NCI-H2107 treated with DMSO at 0.1 percent for 48 hours (cell line): ENCODE measurements around the gene ENPP7.

Experiments
- DNase-seq: peaks from one replicate; lab custom pipeline; 2025; ENCODE audit not compliant: unreplicated experiment; lab: John Stamatoyannopoulos, UW

The ENPP7 gene, protein sequence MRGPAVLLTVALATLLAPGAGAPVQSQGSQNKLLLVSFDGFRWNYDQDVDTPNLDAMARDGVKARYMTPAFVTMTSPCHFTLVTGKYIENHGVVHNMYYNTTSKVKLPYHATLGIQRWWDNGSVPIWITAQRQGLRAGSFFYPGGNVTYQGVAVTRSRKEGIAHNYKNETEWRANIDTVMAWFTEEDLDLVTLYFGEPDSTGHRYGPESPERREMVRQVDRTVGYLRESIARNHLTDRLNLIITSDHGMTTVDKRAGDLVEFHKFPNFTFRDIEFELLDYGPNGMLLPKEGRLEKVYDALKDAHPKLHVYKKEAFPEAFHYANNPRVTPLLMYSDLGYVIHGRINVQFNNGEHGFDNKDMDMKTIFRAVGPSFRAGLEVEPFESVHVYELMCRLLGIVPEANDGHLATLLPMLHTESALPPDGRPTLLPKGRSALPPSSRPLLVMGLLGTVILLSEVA

DNA sequence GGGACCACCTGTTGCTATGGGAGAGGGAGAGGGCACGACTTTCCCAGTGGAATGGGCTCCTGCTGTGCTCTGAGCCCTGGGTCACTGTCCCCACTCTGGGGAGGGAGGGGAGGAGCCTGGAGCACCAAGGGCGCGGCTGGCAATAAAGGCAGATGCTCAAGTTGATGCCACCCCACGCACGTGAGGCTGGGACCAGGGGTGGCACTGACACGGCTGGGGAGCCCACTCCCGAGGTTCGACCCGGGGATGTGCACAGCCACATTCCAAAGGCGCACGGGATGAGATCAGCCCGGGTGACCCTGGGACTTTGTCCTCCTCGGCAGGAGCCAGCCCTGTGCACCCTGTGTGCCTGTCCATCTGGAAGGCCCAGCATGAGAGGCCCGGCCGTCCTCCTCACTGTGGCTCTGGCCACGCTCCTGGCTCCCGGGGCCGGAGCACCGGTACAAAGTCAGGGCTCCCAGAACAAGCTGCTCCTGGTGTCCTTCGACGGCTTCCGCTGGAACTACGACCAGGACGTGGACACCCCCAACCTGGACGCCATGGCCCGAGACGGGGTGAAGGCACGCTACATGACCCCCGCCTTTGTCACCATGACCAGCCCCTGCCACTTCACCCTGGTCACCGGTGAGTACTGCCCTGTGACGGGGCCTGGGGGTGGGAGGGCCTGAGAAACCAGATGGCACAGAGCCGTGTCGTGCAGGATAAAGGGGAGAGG is at the start of gene ENPP7:
Gene ENPP7 (plus strand): TSS at position 175 of the 715 bp plus-strand sequence. CDS start 197 bp downstream, at position 372.
- DNase-seq, result no peak

DNA sequence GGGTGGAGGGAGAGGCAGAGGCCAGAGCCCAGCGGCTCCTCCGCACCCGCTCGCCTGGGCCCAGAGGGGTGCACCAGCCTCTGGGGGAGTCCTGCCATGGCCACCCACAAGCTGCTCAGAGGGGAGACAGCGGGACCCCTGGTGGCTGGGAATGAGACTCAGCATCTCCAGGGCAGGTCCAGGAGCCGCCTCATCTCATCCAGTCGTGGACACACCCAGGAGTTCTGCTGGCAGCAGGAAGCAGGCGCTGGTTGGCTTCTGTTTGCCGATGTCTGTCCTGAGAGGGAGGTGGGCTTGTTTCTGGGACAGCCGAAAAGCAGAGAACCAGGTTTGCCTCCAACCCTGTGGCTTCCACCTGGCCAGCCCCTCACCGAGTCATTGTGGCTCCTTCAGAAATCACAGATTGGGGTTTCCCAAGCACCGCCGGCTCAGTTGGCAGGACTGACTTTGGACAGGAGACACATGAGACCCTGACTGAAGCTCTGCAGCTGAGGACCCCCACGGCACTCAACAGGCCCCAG is 49.6 kb upstream of the ENPP7 start:
- no peak for DNase-seq

DNA sequence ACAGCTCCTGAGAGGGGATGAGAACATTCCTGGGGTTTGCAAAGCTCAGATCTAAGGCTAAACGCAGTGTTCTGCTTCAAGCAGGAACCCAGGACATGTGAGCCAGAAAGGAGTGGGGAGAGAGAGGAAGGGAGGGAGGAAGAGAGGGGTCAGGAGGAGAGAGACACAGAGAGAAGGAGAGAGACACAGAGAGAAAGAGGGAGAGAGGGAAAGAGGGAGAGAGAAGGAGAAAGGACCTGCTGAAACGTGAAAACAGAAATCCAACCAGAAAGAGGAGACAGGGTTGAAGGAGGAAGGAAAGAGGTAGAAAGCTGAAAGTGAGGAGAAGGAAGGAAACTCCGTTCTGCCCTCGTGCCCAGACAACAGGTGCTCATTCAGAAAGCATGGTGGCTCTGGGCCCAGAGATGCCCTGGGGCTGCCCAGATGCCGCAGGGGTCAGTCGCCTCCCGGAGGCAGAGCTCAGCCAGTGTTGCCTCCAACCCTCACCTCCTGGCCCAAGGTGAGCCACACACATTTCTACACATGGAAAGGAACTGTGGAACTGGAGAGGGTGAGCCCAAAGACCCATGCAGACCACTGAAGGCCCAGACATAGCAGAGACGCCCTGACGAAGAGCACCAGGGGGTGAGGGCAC is 49.0 kb upstream of the ENPP7 start:
- DNase-seq, result no peak

DNA sequence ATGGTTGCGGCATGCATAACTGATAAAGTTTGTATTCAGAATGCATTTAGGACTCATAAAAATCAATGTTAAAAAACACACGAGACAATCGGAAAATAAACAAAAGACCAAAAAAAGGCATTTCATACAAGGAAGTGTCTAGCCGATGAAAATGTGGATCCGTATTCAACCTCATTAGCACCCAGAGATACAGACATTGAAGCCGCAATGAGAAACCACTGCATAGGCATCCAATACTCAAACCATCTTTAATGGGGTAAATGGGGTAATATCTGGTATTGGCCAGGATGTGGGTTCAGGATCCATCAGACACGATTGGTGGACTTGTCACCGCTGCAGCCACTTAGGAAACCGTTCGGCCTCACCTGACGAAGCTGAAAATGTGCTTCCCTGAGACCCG is 47.4 kb upstream of the ENPP7 start:
- no peak for DNase-seq

DNA sequence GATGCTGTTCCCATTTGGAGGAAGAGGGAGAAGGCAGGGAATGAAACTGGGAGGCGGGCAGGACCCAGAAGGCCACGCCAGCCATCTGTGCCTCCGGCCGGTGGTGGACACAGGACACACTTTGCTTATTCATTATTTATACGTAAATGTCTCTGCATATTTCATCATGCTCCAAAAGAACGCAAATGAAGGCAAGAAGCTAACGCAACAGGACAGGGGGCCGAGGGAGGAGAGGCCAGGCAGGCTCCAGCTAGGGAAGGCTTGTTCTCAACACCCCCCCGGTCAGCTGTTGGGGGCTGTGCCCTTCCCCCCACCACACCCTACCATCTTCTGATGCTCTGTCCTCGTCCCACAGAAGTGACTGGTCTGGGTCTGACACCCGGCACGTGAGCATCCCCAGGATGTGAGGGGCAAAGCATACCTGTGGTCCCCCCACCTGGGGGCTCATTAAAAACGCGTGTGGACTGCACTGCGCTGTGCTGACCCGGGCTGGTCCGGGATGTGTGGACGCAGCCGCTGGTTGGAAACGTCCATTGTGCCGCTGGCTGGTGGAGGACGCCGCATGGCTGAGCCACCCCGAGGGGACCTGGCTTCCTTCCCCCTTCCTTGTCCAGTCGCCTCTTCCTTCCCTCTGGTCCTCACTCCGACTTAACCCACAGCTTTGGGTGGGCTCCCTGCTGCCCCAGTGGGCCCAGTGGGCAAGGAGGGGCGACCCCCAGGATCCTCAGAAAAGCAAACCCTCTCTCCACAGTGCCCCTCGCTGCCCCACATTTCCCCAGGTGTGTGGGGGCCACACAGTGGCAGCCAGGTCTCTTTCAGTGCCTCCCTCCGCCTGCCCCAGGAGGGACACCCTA is 46.4 kb upstream of the ENPP7 start:
- DNase-seq, result no peak

DNA sequence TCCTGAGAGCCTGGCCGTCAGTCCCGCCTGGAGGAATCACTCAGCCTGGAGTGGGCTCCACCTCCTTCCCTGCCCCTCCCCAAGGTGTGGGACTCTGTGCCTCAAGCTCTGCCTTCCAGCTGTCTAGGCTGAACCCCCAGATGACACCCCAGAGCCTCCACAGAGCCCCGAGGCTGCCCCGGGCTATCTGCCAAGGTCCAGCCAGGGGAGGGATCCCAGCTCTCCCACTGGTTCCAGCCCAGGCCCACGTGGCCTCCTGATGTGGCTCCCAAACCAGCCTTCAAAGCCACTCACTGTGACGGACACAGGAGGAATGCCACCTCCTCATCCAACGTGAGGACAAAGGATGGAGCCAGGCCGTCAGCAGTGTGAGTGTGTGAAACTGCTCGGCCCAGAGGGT is 45.6 kb upstream of the ENPP7 start:
- DNase-seq, result no peak

DNA sequence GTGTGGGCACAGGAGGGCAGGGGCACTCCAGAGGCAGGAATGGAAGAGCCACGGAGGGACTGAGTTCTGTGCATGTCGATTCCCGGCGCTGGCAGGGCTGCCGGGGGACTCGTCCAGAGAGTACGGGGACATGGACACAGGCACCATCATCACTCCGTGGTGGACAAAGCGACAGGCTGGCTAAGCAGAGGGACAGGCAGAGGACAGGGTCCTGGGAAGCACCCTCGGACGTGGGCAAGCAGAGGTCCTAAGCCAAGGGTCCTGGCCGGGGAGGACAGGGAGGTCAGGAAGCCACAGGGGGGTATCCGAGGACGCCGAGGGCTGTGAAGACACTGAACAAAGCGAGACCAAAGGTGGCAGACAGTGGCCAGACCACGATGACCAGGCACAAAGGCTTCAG is 44.3 kb upstream of the ENPP7 start:
- DNase-seq, result no peak

DNA sequence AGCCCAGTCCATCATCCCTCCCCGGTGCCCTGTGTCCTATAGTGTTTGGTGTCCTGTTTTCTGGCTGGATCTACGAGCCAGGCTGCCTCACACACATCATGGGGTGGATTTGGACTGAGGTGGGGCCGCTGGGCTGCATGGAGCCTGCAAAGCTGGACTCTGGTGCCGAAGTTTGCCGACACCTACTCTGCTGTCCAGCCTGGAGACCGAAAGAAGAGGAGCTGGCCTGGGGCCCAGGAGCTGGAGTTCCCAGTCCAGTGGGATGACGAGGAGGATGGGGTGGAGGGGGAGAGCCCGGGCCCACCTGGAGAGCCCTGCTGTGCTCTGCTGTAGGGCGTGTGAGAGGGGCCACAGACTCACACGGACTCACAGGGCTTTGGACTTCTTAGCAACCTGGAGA is 40.3 kb upstream of the ENPP7 start:
- DNase-seq, result no peak

DNA sequence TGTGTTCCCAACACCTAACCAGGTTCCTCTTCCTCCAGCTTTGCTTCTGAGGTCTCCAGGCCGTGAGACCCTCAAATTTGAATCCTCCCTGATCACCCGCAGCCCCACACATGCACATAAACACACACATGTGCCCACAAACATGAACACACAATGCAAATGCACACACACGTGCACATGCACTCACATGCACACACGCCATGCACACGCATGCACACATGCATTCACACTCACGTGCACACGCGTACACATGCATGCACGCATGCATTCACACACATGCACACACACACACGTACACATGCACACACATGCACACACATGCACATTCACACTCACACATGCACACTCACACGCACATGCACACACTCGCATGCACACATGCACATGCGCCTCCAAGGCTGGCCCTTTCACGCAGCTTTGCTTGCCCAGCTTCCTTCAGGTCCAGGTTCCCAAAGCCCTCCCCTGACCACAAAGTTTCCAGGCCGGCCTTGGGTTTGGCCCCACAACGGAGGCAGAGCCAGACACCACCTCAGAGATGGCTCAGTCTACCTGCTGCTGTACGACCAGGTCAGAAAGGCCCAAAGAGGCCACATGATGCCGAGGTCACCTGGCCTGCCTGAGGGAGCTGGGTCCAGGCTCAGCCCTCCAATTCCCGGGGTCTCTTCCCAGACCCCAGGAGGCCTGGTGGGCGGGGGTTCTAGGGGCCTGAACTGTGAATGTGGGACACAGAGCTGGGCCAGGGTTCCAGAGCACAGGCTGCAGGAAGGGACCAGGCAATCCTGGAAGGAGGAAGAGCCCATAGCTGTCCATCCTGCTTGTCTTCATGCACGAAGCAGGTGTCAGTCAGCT is 39.5 kb upstream of the ENPP7 start:
- DNase-seq, result no peak

DNA sequence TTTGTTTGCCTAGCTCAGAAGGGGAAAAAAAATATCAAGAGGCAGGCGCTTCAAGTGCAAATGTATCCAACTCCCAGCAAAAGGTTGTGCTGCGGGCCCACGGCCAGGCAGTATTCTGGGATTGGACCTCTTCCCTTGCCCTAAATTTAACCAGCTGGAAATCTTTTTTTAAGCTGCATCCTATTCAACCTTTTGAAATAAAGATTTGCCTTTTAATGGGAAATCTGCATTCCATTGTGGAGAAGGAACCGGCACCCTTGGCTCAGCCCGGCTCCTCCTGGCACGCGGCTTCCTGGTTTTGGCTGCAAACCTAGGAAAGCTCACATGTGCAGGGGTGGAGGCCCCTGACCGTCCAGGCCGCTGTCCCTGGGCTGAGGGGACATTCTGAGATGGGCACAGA is 38.8 kb upstream of the ENPP7 start:
- DNase-seq, result no peak

DNA sequence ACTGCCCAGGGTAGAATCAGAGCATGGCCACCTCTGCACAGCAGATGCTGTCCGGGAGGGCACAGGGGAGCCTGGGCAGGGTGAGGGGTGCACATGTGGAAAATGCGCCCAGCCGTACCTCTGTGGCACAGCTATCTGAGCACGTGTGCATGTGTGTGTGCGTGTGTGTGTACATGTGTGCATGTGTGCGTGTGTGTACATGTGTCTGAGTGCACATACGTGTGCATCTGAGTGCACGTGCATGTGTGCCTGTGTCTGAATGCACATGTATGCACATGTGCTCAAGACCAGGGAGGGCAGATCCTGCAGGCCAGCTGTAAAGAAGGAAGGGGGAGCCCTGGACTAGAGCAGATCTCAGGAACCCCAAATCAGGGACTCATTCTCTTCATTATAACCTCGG is 37.3 kb upstream of the ENPP7 start:
- no peak for DNase-seq

DNA sequence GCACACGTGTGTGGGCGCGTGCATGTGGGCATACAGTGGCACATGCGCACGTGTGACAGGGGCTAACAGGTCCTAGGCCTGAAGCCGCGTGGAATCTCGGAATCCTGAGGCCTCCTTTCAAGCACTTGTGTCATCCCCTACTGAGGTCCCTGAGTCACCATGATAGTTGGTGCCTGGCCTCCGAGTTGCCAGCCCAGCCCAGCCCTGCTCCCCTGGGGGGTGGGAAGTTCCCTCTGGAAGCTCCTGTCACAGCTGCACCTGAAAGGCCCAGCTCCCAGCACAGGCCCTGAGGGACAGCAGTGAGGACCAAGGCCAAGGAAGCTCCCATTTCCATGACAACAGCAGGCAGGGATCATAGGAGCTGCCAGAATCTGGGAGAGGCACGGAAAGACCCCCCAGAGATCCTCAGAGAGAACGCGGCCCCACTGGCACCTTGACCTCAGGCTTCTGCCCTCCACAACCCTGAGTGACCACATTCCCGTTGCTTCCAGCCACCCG is 35.4 kb upstream of the ENPP7 start:
- no peak for DNase-seq

DNA sequence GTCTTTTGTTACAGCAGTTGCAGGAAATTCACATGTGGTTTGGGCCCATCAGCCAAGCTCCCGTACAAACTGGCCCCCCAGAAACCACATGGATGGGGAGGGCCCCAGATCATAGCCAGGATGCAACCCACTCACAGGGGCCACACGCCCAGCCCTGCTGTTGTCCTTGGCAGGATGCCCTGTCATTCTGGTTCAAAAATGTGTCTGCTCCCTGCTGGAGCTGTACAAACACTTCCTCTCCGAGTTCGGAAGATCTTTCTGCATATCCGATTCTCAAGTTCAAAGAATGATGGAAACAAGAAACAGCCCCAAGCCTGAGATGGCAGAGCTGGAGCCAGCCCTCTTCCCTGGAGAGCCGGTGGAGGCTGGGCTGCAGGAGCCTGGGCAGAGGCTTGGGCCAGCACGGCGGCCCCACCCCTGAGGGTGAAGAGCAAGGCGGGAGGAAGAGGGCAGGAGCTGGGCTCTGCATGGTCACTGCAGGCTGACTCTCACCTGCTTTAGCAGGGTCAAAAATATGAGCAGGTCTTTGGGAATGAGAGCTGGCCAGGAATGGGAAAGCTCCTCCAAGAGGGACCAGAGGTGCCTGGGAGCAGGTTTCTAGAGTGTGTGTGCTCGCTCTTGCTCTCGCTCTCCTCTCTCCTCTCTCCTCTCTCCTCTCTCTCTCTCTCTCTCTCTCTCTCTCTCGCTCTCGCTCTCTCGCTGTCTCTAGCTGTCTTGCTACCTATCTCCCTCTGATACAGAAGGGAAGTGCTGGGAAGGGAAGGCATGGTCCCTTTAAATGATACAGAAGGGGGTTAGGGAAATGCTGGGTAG is 34.7 kb upstream of the ENPP7 start:
- DNase-seq, result no peak

DNA sequence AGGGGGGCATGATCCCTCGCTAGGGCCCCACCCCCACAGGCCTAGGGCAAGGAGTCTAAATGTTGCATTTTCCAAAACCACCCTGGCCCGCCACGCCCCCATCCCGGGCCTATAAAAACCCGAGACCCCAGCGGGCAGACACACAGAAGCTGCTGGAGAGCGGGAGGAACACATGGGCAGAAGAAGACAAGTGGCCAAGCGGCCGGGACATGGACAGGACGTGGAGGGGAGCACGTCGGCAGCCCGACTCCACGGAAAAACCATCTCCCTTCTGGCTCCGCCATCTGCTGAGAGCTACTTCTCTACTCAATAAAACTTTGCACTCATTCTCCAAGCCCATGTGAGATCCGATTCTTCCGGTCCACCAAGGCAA is 34.1 kb upstream of the ENPP7 start:
- DNase-seq, result no peak

DNA sequence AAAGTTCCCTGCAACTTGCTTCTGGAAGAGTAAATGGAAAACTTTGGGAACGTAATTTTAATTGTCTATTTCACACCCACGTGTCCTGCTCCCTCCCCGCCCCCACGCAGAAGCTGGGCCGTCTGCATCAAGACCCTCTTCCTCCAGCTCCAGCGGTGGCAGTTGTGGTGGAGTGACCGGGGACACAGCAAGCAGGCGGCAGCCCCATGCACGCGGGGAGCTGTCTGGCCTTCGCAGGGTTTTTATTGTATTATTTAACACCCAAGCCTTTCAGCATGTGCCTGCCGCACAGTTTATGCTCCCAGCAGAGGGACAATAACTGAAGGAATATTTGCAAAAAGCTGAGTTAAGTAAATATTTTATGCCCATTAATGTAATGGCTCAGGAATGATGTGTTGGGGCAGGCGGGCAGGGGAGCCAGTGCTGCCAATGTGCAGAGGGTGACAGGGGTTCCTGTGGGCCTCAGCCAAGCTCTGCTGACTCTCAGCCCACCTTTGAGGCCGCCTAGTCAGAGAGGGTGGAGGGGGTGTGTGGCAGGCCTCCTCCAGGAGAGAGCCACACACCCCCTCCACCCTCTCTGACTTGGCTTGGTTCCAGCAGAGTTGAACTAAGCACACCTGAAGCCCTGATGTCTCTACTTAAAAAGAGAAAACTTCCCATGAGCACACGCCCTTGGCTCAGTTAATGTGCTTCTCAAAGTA is 32.4 kb upstream of the ENPP7 start:
- no peak for DNase-seq

DNA sequence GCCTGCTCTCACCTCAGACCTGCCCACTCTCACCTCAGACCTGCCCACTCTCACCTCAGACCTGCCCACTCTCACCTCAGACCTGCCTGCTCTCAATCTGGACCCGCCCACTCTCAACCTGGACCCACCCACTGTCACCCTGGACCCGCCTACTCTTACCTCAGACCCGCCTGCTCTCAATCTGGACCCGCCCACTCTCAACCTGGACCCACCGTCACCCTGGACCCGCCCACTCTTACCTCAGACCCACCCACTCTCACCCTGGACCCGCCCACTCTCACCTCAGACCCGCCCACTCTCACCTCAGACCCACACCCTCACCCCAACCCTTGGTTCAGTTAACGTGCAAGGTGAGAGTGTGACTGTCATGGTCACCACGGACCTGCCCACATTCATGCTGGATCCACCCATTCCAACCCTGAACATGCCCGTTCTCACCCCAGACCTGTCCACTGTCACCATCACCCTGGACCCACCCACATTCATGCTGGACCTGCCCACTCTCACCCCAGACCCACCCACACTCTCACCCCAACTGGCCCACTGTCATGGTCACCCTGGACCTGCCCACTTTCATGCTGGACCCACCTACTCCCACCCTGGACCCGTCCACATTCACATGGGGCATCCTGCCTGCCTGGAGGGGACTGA is 31.2 kb upstream of the ENPP7 start:
- DNase-seq, result no peak

DNA sequence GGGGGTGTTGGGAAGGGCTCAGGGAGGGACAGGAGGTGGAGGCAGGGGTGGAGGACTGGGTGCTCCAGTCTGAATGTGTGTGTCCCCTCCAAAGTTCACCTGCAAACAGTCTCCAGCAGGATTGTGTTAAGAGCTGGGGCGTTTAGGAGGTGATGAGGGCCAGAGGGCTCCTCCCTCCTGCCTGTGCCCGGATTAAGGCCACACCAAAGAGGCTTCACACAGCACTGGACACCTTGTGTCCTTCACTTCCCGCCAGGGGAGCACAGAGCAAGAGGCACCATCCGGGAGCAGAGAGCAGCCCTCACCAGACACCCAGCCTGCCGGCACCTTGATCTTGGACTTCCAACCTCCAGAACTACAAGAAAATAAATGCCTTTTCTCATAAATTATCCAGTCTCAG is 30.2 kb upstream of the ENPP7 start:
- DNase-seq, result no peak

DNA sequence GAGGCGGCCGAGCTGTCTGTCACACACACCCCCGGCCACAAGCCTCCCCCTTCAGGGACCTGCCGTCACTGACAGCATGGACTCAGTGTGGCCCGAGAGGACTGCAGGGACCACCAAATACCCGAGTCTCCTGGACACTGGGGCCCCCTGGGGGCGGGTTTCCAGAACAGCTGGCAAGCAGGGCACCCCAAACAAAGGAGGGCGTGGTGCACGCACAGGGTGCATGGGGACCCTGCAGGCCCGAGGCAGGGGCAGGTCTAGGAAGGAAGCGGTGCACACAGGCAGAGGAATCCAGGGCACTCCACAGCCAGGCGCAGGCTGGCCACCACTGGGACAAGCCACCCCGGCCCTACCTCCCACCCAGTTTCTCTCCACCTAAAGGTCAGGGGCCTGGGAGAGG is 28.7 kb upstream of the ENPP7 start:
- DNase-seq, result no peak
